Stimulated activated CD8-positive, alpha-beta memory T cell treated with anti-CD3 and anti-CD28 coated beads, Interleukin-15, amount 100 ng/mL, for 1 hour (primary cell): Measurements from ENCODE around the gene C5orf34.
"Not testable (repeated sequence)": the region's sequence is repeated elsewhere in the genome, so short reads cannot be mapped to it uniquely, and the experiment has no call there.

ENCODE experiments used
- DNase-seq: peaks from one replicate; pipeline ENCODE4 v3.0.0-alpha.2; 2020; ENCODE audit warnings: low read depth

Gene C5orf34

GRCh38 chr5:43514816-43515677 lies at the start of gene C5orf34:
Gene C5orf34 (minus strand): TSS chr5:43515148. CDS start chr5:43509339, 5,809 bp downstream.
- DNase-seq, result peak; percentile 94

GRCh38 chr5:43564289-43564850 lies 49.4 kb upstream of the C5orf34 start:
- DNase-seq, result no peak

- DNase-seq, result no peak
Measured at GRCh38 chr5:43563321-43563720, 48.4 kb upstream of the C5orf34 start.

- no peak for DNase-seq
Measured at GRCh38 chr5:43561356-43561755, 46.4 kb upstream of the C5orf34 start.

GRCh38 chr5:43560128-43560527 lies 45.2 kb upstream of the C5orf34 start:
- DNase-seq, result no peak

GRCh38 chr5:43556857-43557542 lies 42.1 kb upstream of the C5orf34 start, which contains the start of gene PAIP1:
Gene PAIP1 (minus strand): TSS chr5:43557077. CDS start chr5:43556846, 231 bp downstream.
- DNase-seq, result peak; percentile 60

GRCh38 chr5:43556607-43556856 lies 41.6 kb upstream of the C5orf34 start:
- not testable (repeated sequence) for DNase-seq

- peak; percentile 2 for DNase-seq
Measured at GRCh38 chr5:43555895-43556606, 41.1 kb upstream of the C5orf34 start.

GRCh38 chr5:43554497-43554896 lies 39.5 kb upstream of the C5orf34 start:
- DNase-seq, result no peak

GRCh38 chr5:43553381-43553780 lies 38.4 kb upstream of the C5orf34 start:
- DNase-seq, result no peak

GRCh38 chr5:43551731-43552130 lies 36.8 kb upstream of the C5orf34 start:
- DNase-seq, result no peak

- DNase-seq, result not testable (repeated sequence)
Measured at GRCh38 chr5:43549272-43549671, 34.3 kb upstream of the C5orf34 start.

GRCh38 chr5:43548358-43548757 lies 33.4 kb upstream of the C5orf34 start:
- DNase-seq, result no peak

- no peak for DNase-seq
Measured at GRCh38 chr5:43547532-43547931, 32.6 kb upstream of the C5orf34 start.

GRCh38 chr5:43543434-43543833 lies 28.5 kb upstream of the C5orf34 start:
- no peak for DNase-seq

GRCh38 chr5:43540746-43541145 lies 25.8 kb upstream of the C5orf34 start:
- no peak for DNase-seq

GRCh38 chr5:43536972-43537371 lies 22.0 kb upstream of the C5orf34 start:
- DNase-seq, result no peak

GRCh38 chr5:43533646-43534045 lies 18.7 kb upstream of the C5orf34 start:
- no peak for DNase-seq

- DNase-seq, result no peak
Measured at GRCh38 chr5:43530648-43531047, 15.7 kb upstream of the C5orf34 start.

GRCh38 chr5:43523662-43524072 lies 8.7 kb upstream of the C5orf34 start:
- no peak for DNase-seq

GRCh38 chr5:43520615-43521014 lies 5.7 kb upstream of the C5orf34 start:
- DNase-seq, result no peak

- no peak for DNase-seq
Measured at GRCh38 chr5:43515678-43516048, 715 bp upstream of the C5orf34 start.

- no peak for DNase-seq
Measured at GRCh38 chr5:43514471-43514815, 505 bp downstream of the C5orf34 start.
